ENCODE measurements around the gene MRGPRF.

DNA sequence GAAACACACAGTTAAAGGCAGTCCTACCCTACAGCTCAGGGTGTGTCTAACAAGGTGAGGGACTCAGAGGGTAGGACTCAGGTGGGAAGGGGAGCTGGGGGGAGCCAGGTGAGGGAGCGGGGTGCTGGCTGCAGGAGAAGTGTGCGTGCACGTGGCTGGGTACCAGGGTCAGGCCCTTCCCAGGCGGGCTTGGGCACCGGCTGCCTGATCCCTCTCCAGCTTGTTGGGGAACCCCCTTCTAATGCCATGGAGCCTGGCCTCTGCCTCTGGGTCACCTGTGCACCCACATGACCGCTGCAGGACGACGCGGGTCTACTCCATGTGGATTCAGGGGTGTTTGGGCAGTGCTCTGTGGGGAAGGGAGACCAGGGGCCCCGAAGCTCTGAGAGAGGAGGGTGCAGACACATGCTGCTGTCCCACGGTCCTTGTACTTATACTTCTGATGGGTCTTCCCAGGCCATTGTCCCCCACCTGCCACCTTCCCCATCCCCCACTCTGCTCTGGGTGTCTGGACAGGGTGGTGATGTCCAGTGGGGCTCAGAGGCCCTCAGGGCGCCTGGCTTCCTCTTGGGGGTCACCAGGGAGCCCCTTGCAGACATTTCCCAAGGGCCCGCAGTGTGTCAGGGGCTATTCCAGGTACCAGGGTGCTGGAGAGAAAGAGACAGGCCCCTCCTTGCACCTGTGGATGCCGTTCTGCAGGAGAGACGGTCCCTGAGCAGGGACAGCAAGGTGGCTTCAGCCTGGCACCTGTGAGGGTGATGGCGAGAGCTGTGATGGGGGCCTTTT is 21.9 kb downstream of the MRGPRF start:
- TF ChIP-seq, protein P1, sequence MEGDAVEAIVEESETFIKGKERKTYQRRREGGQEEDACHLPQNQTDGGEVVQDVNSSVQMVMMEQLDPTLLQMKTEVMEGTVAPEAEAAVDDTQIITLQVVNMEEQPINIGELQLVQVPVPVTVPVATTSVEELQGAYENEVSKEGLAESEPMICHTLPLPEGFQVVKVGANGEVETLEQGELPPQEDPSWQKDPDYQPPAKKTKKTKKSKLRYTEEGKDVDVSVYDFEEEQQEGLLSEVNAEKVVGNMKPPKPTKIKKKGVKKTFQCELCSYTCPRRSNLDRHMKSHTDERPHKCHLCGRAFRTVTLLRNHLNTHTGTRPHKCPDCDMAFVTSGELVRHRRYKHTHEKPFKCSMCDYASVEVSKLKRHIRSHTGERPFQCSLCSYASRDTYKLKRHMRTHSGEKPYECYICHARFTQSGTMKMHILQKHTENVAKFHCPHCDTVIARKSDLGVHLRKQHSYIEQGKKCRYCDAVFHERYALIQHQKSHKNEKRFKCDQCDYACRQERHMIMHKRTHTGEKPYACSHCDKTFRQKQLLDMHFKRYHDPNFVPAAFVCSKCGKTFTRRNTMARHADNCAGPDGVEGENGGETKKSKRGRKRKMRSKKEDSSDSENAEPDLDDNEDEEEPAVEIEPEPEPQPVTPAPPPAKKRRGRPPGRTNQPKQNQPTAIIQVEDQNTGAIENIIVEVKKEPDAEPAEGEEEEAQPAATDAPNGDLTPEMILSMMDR (IDR thresholded peaks at IDR 0.05; ENCODE audit: low read length) = no peak
- TF ChIP-seq EZH2 (optimal IDR thresholded peaks at IDR 0.05; ENCODE audit: low read depth, low read length) = no peak

All from MM.1S (cell line).